IMR-90 (cell line): ENCODE measurements around the gene FGG. TPM values are rescaled to one million over a fixed set of nuclear protein-coding genes. Genes with fewer than 3 reads are reported as not detected.

Experiments
- ATAC-seq: fragments of 200-7000 bp; cut with Tn5 transposase; 2 replicates; pipeline ENCODE4 v1.9.1; 2020; ENCODE audit warnings: low read depth, mild to moderate bottlenecking, moderate library complexity
- BruUV-seq: library from RNA; stranded (reverse); fragments of 400-500 nt; replicated peaks from 2 replicates; lab custom pipeline; 2021; lab: Mats Ljungman, UMichigan
- CTCF ChIA-PET: fragments of 300-600 bp; formaldehyde crosslinking; extraction: SDS; loops from one replicate; lab custom pipeline; 2021; ENCODE audit warnings: antibody characterized with exemption; lab: Yijun Ruan, JAX
- POLR2A ChIA-PET: fragments of 300-600 bp; sonication (Branson Sonifier 250); formaldehyde crosslinking; loops from one replicate; lab custom pipeline; 2022; ENCODE audit warnings: antibody characterized with exemption; ENCODE audit not compliant: unreplicated experiment; lab: Charles Lee
- DNase-seq: peaks from one replicate; pipeline ENCODE4 v3.0.0; 2013
- H2AFZ ChIP-seq: replicated peaks from 2 replicates; pipeline ENCODE3; 2013; ENCODE audit warnings: low read length, mild to moderate bottlenecking; ENCODE audit not compliant: poor library complexity
- H2AK5ac ChIP-seq: 2 replicates; pipeline ENCODE4 v1.6.1; 2013; ENCODE audit warnings: low read depth, low read length, inconsistent platforms
- H2AK9ac ChIP-seq: replicated peaks from 2 replicates; pipeline ENCODE3; 2013; ENCODE audit warnings: mild to moderate bottlenecking, low read depth, low read length, moderate library complexity; ENCODE audit not compliant: poor library complexity
- H2BK120ac ChIP-seq: 2 replicates; pipeline ENCODE4 v1.6.1; 2013; ENCODE audit warnings: low read depth, low read length, inconsistent platforms
- H2BK15ac ChIP-seq: 3 replicates; pipeline ENCODE4 v1.6.1; 2013; ENCODE audit warnings: low read depth, low read length, inconsistent platforms
- H2BK20ac ChIP-seq: 2 replicates; pipeline ENCODE4 v1.6.1; 2013; ENCODE audit warnings: low read depth, mild to moderate bottlenecking, inconsistent platforms, low read length, moderate library complexity
- H2BK5ac ChIP-seq: 2 replicates; pipeline ENCODE4 v1.6.1; 2013; ENCODE audit warnings: mild to moderate bottlenecking, low read depth, low read length, inconsistent platforms; ENCODE audit not compliant: poor library complexity, severe bottlenecking
- H3K14ac ChIP-seq: replicated peaks from 2 replicates; pipeline ENCODE4 v1.6.1; 2013; ENCODE audit warnings: low read depth, low read length, inconsistent platforms
- H3K18ac ChIP-seq: 2 replicates; pipeline ENCODE4 v1.6.1; 2013; ENCODE audit warnings: low read depth, low read length, control low read depth
- H3K23ac ChIP-seq: 2 replicates; pipeline ENCODE4 v1.6.1; 2013; ENCODE audit warnings: low read depth, low read length, inconsistent platforms
- H3K27ac ChIP-seq: 2 replicates; pipeline ENCODE4 v1.5.1; 2013; ENCODE audit warnings: mild to moderate bottlenecking, control low read depth, low read length; ENCODE audit not compliant: insufficient read depth
- H3K27me3 ChIP-seq: 2 replicates; pipeline ENCODE4 v1.6.1; 2013; ENCODE audit warnings: low read length; ENCODE audit not compliant: control insufficient read depth, insufficient read depth
- H3K36me3 ChIP-seq: 2 replicates; pipeline ENCODE4 v1.6.1; 2013; ENCODE audit warnings: low read length, mixed read lengths; ENCODE audit not compliant: control insufficient read depth, insufficient read depth
- H3K4ac ChIP-seq: 2 replicates; pipeline ENCODE4 v1.6.1; 2013; ENCODE audit warnings: low read depth, low read length, inconsistent platforms
- H3K4me1 ChIP-seq: 2 replicates; pipeline ENCODE4 v1.6.1; 2013; ENCODE audit warnings: low read length, mixed read lengths; ENCODE audit not compliant: control insufficient read depth, insufficient read depth
- H3K4me2 ChIP-seq: 2 replicates; pipeline ENCODE4 v1.6.1; 2013; ENCODE audit warnings: low read depth, mild to moderate bottlenecking, control low read depth, low read length, moderate library complexity
- H3K4me3 ChIP-seq: 2 replicates; pipeline ENCODE4 v1.5.1; 2013; ENCODE audit warnings: low read depth, mild to moderate bottlenecking, control low read depth, low read length, moderate library complexity; ENCODE audit not compliant: insufficient read depth
- H3K56ac ChIP-seq: 2 replicates; pipeline ENCODE4 v1.6.1; 2013; ENCODE audit warnings: low read length, inconsistent platforms; ENCODE audit not compliant: insufficient read depth; ENCODE audit errors: extremely low read depth
- H3K79me1 ChIP-seq, 2 experiments: 2 replicates each; pipeline ENCODE4 v1.6.1; 2013; ENCODE audit warnings: low read length in 2 of 2, inconsistent platforms in 1 of 2, low read depth in 1 of 2
- H3K9ac ChIP-seq: 2 replicates; pipeline ENCODE4 v1.6.1; 2013; ENCODE audit warnings: low read depth, low read length, control low read depth
- H3K9me1 ChIP-seq: 2 replicates; pipeline ENCODE4 v1.6.1; 2013; ENCODE audit warnings: low read length, inconsistent platforms; ENCODE audit not compliant: insufficient read depth
- H3K9me3 ChIP-seq: 2 replicates; pipeline ENCODE4 v1.6.1; 2013; ENCODE audit warnings: low read length; ENCODE audit not compliant: control insufficient read depth, insufficient read depth
- H4K20me1 ChIP-seq: 2 replicates; pipeline ENCODE4 v1.6.1; 2013; ENCODE audit warnings: low read length, inconsistent platforms; ENCODE audit not compliant: insufficient read depth
- H4K5ac ChIP-seq: 2 replicates; pipeline ENCODE4 v1.6.1; 2013; ENCODE audit warnings: mild to moderate bottlenecking, low read depth, low read length, control low read depth
- H4K8ac ChIP-seq, 2 experiments: 2 replicates each; pipeline ENCODE4 v1.6.1; 2013; ENCODE audit warnings: low read depth in 2 of 2, low read length in 2 of 2, control low read depth in 1 of 2, inconsistent platforms in 1 of 2
- H4K91ac ChIP-seq: 2 replicates; pipeline ENCODE4 v1.6.1; 2013; ENCODE audit warnings: low read depth, low read length, inconsistent platforms; ENCODE audit not compliant: insufficient read depth
- BHLHE40 ChIP-seq: fragments of 150-350 bp; IDR thresholded peaks from 2 replicates; pipeline ENCODE4 v1.6.1; 2016; ENCODE audit warnings: mild to moderate bottlenecking, low read depth, low read length
- CEBPB ChIP-seq: IDR thresholded peaks from 2 replicates; pipeline ENCODE4 v1.6.1; 2012; ENCODE audit warnings: low read depth, low read length, improper control_type of control experiment
- CHD1 ChIP-seq: IDR thresholded peaks from 2 replicates; pipeline ENCODE4 v1.6.1; 2012; ENCODE audit warnings: low read depth, low read length, improper control_type of control experiment
- CTCF ChIP-seq: conservative IDR thresholded peaks from 2 replicates; pipeline ENCODE4 v1.5.1; 2012; ENCODE audit warnings: mild to moderate bottlenecking, low read depth, low read length, improper control_type of control experiment
- FOS ChIP-seq: fragments of 150-350 bp; IDR thresholded peaks from 2 replicates; pipeline ENCODE4 v1.6.1; 2016; ENCODE audit warnings: low read depth, low read length
- MAFK ChIP-seq: IDR thresholded peaks from 2 replicates; pipeline ENCODE4 v1.6.1; 2012; ENCODE audit warnings: low read depth, low read length, improper control_type of control experiment
- MAZ ChIP-seq: IDR thresholded peaks from 2 replicates; pipeline ENCODE4 v1.6.1; 2012; ENCODE audit warnings: low read depth, mild to moderate bottlenecking, low read length, improper control_type of control experiment, moderate library complexity, borderline replicate concordance
- MXI1 ChIP-seq: IDR thresholded peaks from 2 replicates; pipeline ENCODE4 v1.6.1; 2012; ENCODE audit warnings: low read depth, mild to moderate bottlenecking, low read length, moderate library complexity, borderline replicate concordance
- NFE2L2 ChIP-seq: fragments of 150-350 bp; IDR thresholded peaks from 2 replicates; pipeline ENCODE4 v1.6.1; 2016; ENCODE audit warnings: low read depth, mild to moderate bottlenecking, low read length
- POLR2A ChIP-seq: IDR thresholded peaks from 2 replicates; pipeline ENCODE4 v1.6.1; 2012; ENCODE audit warnings: mild to moderate bottlenecking, low read depth, low read length
- RAD21 ChIP-seq: IDR thresholded peaks from 2 replicates; pipeline ENCODE4 v1.6.1; 2012; ENCODE audit warnings: low read length, improper control_type of control experiment
- RCOR1 ChIP-seq: IDR thresholded peaks from 2 replicates; pipeline ENCODE4 v1.6.1; 2012; ENCODE audit warnings: mild to moderate bottlenecking, low read length, improper control_type of control experiment; ENCODE audit not compliant: insufficient replicate concordance
- RFX5 ChIP-seq: IDR thresholded peaks from 2 replicates; pipeline ENCODE4 v1.8.0; 2012; ENCODE audit warnings: low read depth, mild to moderate bottlenecking, low read length, moderate library complexity
- SMC3 ChIP-seq: fragments of 150-350 bp; IDR thresholded peaks from 2 replicates; pipeline ENCODE4 v1.6.1; 2016; ENCODE audit warnings: low read depth, mild to moderate bottlenecking, antibody characterized with exemption, low read length, moderate library complexity
- WGBS, 2 experiments: methylation state at CpG; one replicate each; pipeline versions ENCODE4 v1.1.5 to v1.1.7; 2013; ENCODE audit warnings: missing lambda C conversion rate in 2 of 2; ENCODE audit not compliant: insufficient read length in 1 of 2; ENCODE audit errors: extremely low coverage in 2 of 2; 5-methylcytosine and 5-hydroxymethylcytosine counted together
- dilution Hi-C: fragments of 300-500 bp; cut with HindIII; formaldehyde crosslinking; loops from one replicate; pipeline ENCODE4 v1.14.3; 2018; ENCODE audit warnings: low sequenced_read_pairs; ENCODE audit not compliant: unreplicated experiment
- in situ Hi-C: fragments of 300-500 bp; cut with MboI; formaldehyde crosslinking; loops from 3 replicates; pipeline ENCODE4 v1.14.3; 2019; ENCODE audit warnings: low sequenced_read_pairs, inconsistent platforms, mixed read lengths
- intact Hi-C: fragments of 100-400 bp; cut with micrococcal nuclease; formaldehyde crosslinking; loops from 2 replicates; pipeline ENCODE4 v1.10.0; 2022
- polyA plus RNA-seq, 3 experiments: library from polyadenylated mRNA; depleted of rRNA; stranded (reverse); fragments of >200 nt; gene quantifications; 2 replicates each; pipeline ENCODE4 v1.2.3, GENCODE V29; 2012; ENCODE audit warnings: low replicate concordance in 1 of 3
- total RNA-seq: library from RNA; depleted of rRNA; stranded (reverse); fragments of >200 nt; gene quantifications from 2 replicates; pipeline ENCODE4 v1.2.3, GENCODE V29; 2012
- TF ChIP-seq, protein P1 (sequence below): fragments of 150-350 bp; IDR thresholded peaks from 2 replicates; pipeline ENCODE4 v1.6.1; 2017; ENCODE audit warnings: mild to moderate bottlenecking, antibody characterized with exemption, low read length, low read depth

FGG gene
- total and polyA plus RNA-seq, 2 of the 4 experiments (the other 2 are of a cell fraction) = not detected

GRCh38 chr4:154589296-154590197, 22.9 kb downstream of the FGG start:
- Histone ChIP-seq H3K56ac (no peak overlapping the region), H3K36me3 (no peaks in the 10 kb centered on the region), H4K20me1 (no peaks in the 10 kb centered on the region), H3K9me1 (no peaks in the 10 kb centered on the region), H2BK15ac (no peak overlapping the region), H2AK5ac (no peak overlapping the region), H2BK5ac (no peak overlapping the region), H3K4ac (no peak overlapping the region), H3K14ac (no peak overlapping the region), H3K27me3 (no peaks in the 10 kb centered on the region), H4K5ac (no peak overlapping the region), H2BK20ac (no peak overlapping the region), H3K9ac (no peak overlapping the region), H2AFZ (no peak overlapping the region), H3K79me1 (no peaks in the 10 kb centered on the region), H3K4me3 (no peak overlapping the region), H3K4me1 (no peaks in the 10 kb centered on the region), H3K4me2 (no peak overlapping the region), H2BK120ac (no peak overlapping the region), H3K23ac (no peak overlapping the region), H4K8ac (no peak overlapping the region), H2AK9ac (no peak overlapping the region), H3K9me3 (no peaks in the 10 kb centered on the region), H3K27ac (no peak overlapping the region), H3K18ac (no peak overlapping the region), H4K91ac (no peak overlapping the region)
- dilution Hi-C loops (no loop called here), intact Hi-C loops (no loop called here), in situ Hi-C loops (no loop called here)
- ChIA-PET CTCF (no interaction called here), POLR2A (no interaction called here)
- ATAC-seq (no peak), DNase-seq (no peak)
- BruUV-seq = no TSS peak
- 40% methylated on average over 3 of the region's 7 CpGs; no CpG with 5 or more reads in 1 of the 2 experiments for WGBS, 2 experiments
- TF ChIP-seq, protein P1, sequence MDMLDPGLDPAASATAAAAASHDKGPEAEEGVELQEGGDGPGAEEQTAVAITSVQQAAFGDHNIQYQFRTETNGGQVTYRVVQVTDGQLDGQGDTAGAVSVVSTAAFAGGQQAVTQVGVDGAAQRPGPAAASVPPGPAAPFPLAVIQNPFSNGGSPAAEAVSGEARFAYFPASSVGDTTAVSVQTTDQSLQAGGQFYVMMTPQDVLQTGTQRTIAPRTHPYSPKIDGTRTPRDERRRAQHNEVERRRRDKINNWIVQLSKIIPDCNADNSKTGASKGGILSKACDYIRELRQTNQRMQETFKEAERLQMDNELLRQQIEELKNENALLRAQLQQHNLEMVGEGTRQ = no peak
- TF ChIP-seq FOS (no peak), SMC3 (no peak), CEBPB (no peak), BHLHE40 (no peak), MXI1 (no peak), RAD21 (no peak), RFX5 (no peak), POLR2A (no peak), CTCF (no peak), RCOR1 (no peak), NFE2L2 (no peak), MAZ (no peak), CHD1 (no peak), MAFK (no peak)
